Measurements from ENCODE around the gene UNC5CL.

Gene UNC5CL

GRCh38 chr6:41039060-41039998, at the start of gene UNC5CL:
UNC5CL (minus strand) TSS chr6:41039221; CDS start chr6:41035074, 4,147 bp downstream.
- DNase-seq (ENCODE audit: low read depth, low spot score) = peak; percentile 60
- peaks cover 5% of the 10 kb centered on the region for H3K4me1 ChIP-seq (ENCODE audit: control insufficient read depth, insufficient read depth, low read length)
- no peak within 1 kb of the TSS for H3K4me3 ChIP-seq (ENCODE audit: low read length)
- no peaks in the 10 kb centered on the region for H3K36me3 ChIP-seq (ENCODE audit: control insufficient read depth, insufficient read depth, low read length)
- WGBS (ENCODE audit: insufficient coverage, insufficient read length) = no CpG with 5 or more reads among the region's 10 CpGs
- no peaks in the 10 kb centered on the region for H3K9me3 ChIP-seq (ENCODE audit: control insufficient read depth, insufficient read depth, low read length)
- H3K27me3 ChIP-seq (ENCODE audit: control insufficient read depth, insufficient read depth, low read length) = no peaks in the 10 kb centered on the region
- no peak within 1 kb of the TSS for H3K27ac ChIP-seq (ENCODE audit: low read length)

GRCh38 chr6:41088451-41088850, 49.4 kb upstream of the UNC5CL start:
- DNase-seq (ENCODE audit: low read depth, low spot score) = no peak
- no peaks in the 10 kb centered on the region for H3K27me3 ChIP-seq (ENCODE audit: control insufficient read depth, insufficient read depth, low read length)
- no CpG with 5 or more reads among the region's 4 CpGs for WGBS (ENCODE audit: insufficient coverage, insufficient read length)
- H3K9me3 ChIP-seq (ENCODE audit: control insufficient read depth, insufficient read depth, low read length) = peaks cover 1% of the 10 kb centered on the region; the same call in 1 of the 2 replicates
- no peaks in the 10 kb centered on the region for H3K4me1 ChIP-seq (ENCODE audit: control insufficient read depth, insufficient read depth, low read length)
- H3K27ac ChIP-seq (ENCODE audit: low read length) = no peak overlapping the region
- H3K4me3 ChIP-seq (ENCODE audit: low read length) = no peak overlapping the region
- peaks cover 20% of the 10 kb centered on the region; the same call in 1 of the 2 replicates for H3K36me3 ChIP-seq (ENCODE audit: control insufficient read depth, insufficient read depth, low read length)

GRCh38 chr6:41085182-41085581, 46.2 kb upstream of the UNC5CL start:
- no peak overlapping the region for H3K4me3 ChIP-seq (ENCODE audit: low read length)
- H3K36me3 ChIP-seq (ENCODE audit: control insufficient read depth, insufficient read depth, low read length) = peaks cover 14% of the 10 kb centered on the region; the same call in 1 of the 2 replicates
- peaks cover 1% of the 10 kb centered on the region; the same call in 1 of the 2 replicates for H3K9me3 ChIP-seq (ENCODE audit: control insufficient read depth, insufficient read depth, low read length)
- H3K4me1 ChIP-seq (ENCODE audit: control insufficient read depth, insufficient read depth, low read length) = no peaks in the 10 kb centered on the region
- no peak overlapping the region for H3K27ac ChIP-seq (ENCODE audit: low read length)
- no peaks in the 10 kb centered on the region for H3K27me3 ChIP-seq (ENCODE audit: control insufficient read depth, insufficient read depth, low read length)
- DNase-seq (ENCODE audit: low read depth, low spot score) = no peak

- H3K27me3 ChIP-seq (ENCODE audit: control insufficient read depth, insufficient read depth, low read length) = no peaks in the 10 kb centered on the region
- H3K9me3 ChIP-seq (ENCODE audit: control insufficient read depth, insufficient read depth, low read length) = no peaks in the 10 kb centered on the region
- H3K4me3 ChIP-seq (ENCODE audit: low read length) = no peak overlapping the region
- DNase-seq (ENCODE audit: low read depth, low spot score) = no peak
- H3K36me3 ChIP-seq (ENCODE audit: control insufficient read depth, insufficient read depth, low read length) = peaks cover 14% of the 10 kb centered on the region; the same call in 1 of the 2 replicates
- H3K27ac ChIP-seq (ENCODE audit: low read length) = no peak overlapping the region
- H3K4me1 ChIP-seq (ENCODE audit: control insufficient read depth, insufficient read depth, low read length) = no peaks in the 10 kb centered on the region
Measured at GRCh38 chr6:41083072-41083471, 44.1 kb upstream of the UNC5CL start.

DNA sequence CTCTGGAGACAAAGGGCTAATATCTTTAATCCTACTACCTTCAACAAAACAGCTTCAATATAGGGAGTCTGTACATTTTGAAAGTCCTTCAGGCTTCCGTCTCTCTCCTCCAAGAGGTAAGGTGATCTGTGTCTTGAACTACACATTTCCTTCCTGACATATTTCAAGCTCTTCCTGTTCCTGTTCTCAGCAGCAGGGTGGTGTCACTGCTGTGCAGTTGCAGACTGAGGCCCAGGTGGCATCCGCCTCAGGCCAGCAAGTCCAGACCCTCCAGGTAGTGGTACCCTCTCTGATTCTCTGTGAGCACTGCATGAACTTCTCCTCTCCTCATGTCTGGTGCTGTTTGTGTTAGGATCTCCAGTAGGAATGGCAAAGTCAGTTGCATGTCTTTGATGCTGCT, 41.6 kb upstream of the UNC5CL start:
- no peak overlapping the region for H3K4me3 ChIP-seq (ENCODE audit: low read length)
- DNase-seq (ENCODE audit: low read depth, low spot score) = no peak
- H3K27me3 ChIP-seq (ENCODE audit: control insufficient read depth, insufficient read depth, low read length) = no peaks in the 10 kb centered on the region
- peaks cover 12% of the 10 kb centered on the region; the same call in 1 of the 2 replicates for H3K36me3 ChIP-seq (ENCODE audit: control insufficient read depth, insufficient read depth, low read length)
- no peak overlapping the region for H3K27ac ChIP-seq (ENCODE audit: low read length)
- H3K9me3 ChIP-seq (ENCODE audit: control insufficient read depth, insufficient read depth, low read length) = no peaks in the 10 kb centered on the region
- no peaks in the 10 kb centered on the region for H3K4me1 ChIP-seq (ENCODE audit: control insufficient read depth, insufficient read depth, low read length)
- WGBS (ENCODE audit: insufficient coverage, insufficient read length) = no CpG with 5 or more reads among the region's 2 CpGs

DNA sequence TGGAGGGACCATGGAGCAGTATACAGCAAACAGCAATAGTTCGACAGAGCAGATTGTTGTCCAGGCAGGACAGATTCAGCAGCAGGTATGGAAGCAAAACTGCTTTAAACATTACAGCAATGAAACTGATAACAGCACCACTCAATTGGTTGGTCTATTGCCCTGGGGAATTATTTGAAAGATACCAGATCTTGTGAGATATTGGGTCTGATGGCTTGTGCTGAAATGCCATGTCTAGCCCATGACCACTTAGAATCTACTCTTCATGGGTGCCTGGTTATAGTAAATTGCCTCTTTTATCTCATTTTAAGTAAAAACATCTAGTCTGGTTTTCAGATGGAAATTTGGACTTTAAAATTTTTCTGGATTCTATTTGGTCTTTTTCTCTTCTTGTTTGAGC, 40.1 kb upstream of the UNC5CL start:
- H3K27ac ChIP-seq (ENCODE audit: low read length) = no peak overlapping the region
- H3K9me3 ChIP-seq (ENCODE audit: control insufficient read depth, insufficient read depth, low read length) = no peaks in the 10 kb centered on the region
- no peak for DNase-seq (ENCODE audit: low read depth, low spot score)
- H3K36me3 ChIP-seq (ENCODE audit: control insufficient read depth, insufficient read depth, low read length) = peaks cover 12% of the 10 kb centered on the region; the same call in 1 of the 2 replicates
- no peaks in the 10 kb centered on the region for H3K4me1 ChIP-seq (ENCODE audit: control insufficient read depth, insufficient read depth, low read length)
- H3K4me3 ChIP-seq (ENCODE audit: low read length) = no peak overlapping the region
- no CpG with 5 or more reads among the region's 1 CpG for WGBS (ENCODE audit: insufficient coverage, insufficient read length)
- no peaks in the 10 kb centered on the region for H3K27me3 ChIP-seq (ENCODE audit: control insufficient read depth, insufficient read depth, low read length)

GRCh38 chr6:41078101-41078500, 39.1 kb upstream of the UNC5CL start:
- Histone ChIP-seq H3K27me3 (ENCODE audit: control insufficient read depth, insufficient read depth, low read length) (no peaks in the 10 kb centered on the region), H3K9me3 (ENCODE audit: control insufficient read depth, insufficient read depth, low read length) (no peaks in the 10 kb centered on the region)
- no CpG with 5 or more reads among the region's 3 CpGs for WGBS (ENCODE audit: insufficient coverage, insufficient read length)

GRCh38 chr6:41077536-41077935, 38.5 kb upstream of the UNC5CL start:
- H3K27me3 ChIP-seq (ENCODE audit: control insufficient read depth, insufficient read depth, low read length) = no peaks in the 10 kb centered on the region
- H3K4me1 ChIP-seq (ENCODE audit: control insufficient read depth, insufficient read depth, low read length) = no peaks in the 10 kb centered on the region
- H3K9me3 ChIP-seq (ENCODE audit: control insufficient read depth, insufficient read depth, low read length) = no peaks in the 10 kb centered on the region
- peaks cover 11% of the 10 kb centered on the region; the same call in 1 of the 2 replicates for H3K36me3 ChIP-seq (ENCODE audit: control insufficient read depth, insufficient read depth, low read length)
- WGBS (ENCODE audit: insufficient coverage, insufficient read length) = no CpG with 5 or more reads among the region's 2 CpGs
- no peak for DNase-seq (ENCODE audit: low read depth, low spot score)
- no peak overlapping the region for H3K27ac ChIP-seq (ENCODE audit: low read length)
- no peak overlapping the region for H3K4me3 ChIP-seq (ENCODE audit: low read length)

More at GRCh38 chr6:41078101-41078500, 39.1 kb upstream of the UNC5CL start:
- no peak overlapping the region for H3K4me3 ChIP-seq (ENCODE audit: low read length)
- H3K27ac ChIP-seq (ENCODE audit: low read length) = no peak overlapping the region
- no peaks in the 10 kb centered on the region for H3K4me1 ChIP-seq (ENCODE audit: control insufficient read depth, insufficient read depth, low read length)
- no peak for DNase-seq (ENCODE audit: low read depth, low spot score)
- H3K36me3 ChIP-seq (ENCODE audit: control insufficient read depth, insufficient read depth, low read length) = peaks cover 11% of the 10 kb centered on the region; the same call in 1 of the 2 replicates

DNA sequence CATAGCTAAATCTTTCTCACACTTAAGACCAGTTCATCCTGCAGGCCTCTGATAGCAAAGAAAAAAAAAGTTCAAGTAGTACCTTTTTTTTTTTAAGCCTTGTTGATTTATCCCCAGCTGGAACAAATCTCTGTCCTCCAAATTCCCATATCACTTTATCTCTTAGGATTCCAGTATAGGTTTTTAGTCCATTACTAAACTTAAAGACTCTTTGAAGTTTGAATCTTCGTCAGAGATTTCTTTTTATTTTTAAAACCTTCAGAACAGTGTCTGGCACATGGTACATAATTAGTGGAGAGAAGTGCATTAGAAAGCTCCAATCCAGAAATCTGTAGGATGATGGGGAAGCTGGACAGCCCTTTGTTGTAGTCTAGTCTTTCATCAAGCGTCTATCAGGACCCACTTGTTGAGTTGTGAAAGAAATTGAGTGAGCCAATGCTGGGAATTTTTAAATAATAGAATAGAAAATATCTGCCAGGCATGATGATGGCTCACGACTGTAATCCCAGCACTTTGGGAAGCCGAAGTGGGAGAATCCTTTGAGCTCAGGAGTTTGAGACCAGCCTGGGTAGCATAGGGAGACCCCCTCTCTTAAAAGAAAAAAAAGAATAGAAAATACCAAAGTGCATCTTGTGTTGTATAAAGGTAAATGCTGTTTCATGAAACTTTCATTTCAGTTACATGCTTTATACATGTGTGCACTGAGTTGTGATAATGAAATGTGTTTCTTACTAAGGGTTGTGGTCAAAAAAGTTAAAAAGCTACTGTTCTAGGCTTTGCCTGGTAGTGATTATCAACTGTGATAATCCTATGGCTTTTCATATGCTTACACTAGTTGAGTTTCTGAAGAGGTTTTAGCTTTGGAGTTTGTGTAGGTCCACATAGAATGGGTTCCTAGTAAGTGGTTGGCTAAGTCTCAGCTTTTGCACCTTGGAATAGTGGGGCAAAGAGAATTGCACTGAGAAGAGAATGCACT, 36.9 kb upstream of the UNC5CL start:
- Histone ChIP-seq H3K36me3 (ENCODE audit: control insufficient read depth, insufficient read depth, low read length) (peaks cover 11% of the 10 kb centered on the region; the same call in 1 of the 2 replicates), H3K27ac (ENCODE audit: low read length) (no peak overlapping the region), H3K4me3 (ENCODE audit: low read length) (no peak overlapping the region), H3K4me1 (ENCODE audit: control insufficient read depth, insufficient read depth, low read length) (no peaks in the 10 kb centered on the region), H3K9me3 (ENCODE audit: control insufficient read depth, insufficient read depth, low read length) (no peaks in the 10 kb centered on the region), H3K27me3 (ENCODE audit: control insufficient read depth, insufficient read depth, low read length) (no peaks in the 10 kb centered on the region)
- no peak for DNase-seq (ENCODE audit: low read depth, low spot score)
- WGBS (ENCODE audit: insufficient coverage, insufficient read length) = no CpG with 5 or more reads among the region's 4 CpGs

All from iPS DF 6.9 (cell line).